Liver (tissue), 9 donors: Measurements from ENCODE around the gene PTPRN2. TPM values are rescaled to one million over a fixed set of nuclear protein-coding genes. Genes with fewer than 3 reads are reported as not detected.

Experiments used
- DNase-seq: peaks from one replicate; pipeline ENCODE4 v3.0.0-alpha.2; 2017; ENCODE audit warnings: low spot score
- H3K27ac ChIP-seq, 2 donors: one replicate each; pipeline ENCODE4 v1.7.0; 2013; ENCODE audit warnings: inconsistent platforms in 2 of 2, low read length in 2 of 2, control low read depth in 1 of 2, low read depth in 1 of 2, mild to moderate bottlenecking in 1 of 2
- H3K27me3 ChIP-seq, 4 donors: one replicate each; pipeline versions ENCODE4 v1.6.1 to v1.7.0; 2013; ENCODE audit warnings: low read length in 3 of 4, inconsistent platforms in 1 of 4, mild to moderate bottlenecking in 1 of 4, moderate library complexity in 1 of 4; ENCODE audit not compliant: control insufficient read depth in 4 of 4, insufficient read depth in 4 of 4
- H3K36me3 ChIP-seq, 4 donors: one replicate each; pipeline versions ENCODE4 v1.6.1 to v1.7.0; 2013; ENCODE audit warnings: low read length in 3 of 4, mild to moderate bottlenecking in 3 of 4, low read depth in 1 of 4, moderate library complexity in 1 of 4; ENCODE audit not compliant: control insufficient read depth in 4 of 4, insufficient read depth in 3 of 4
- H3K4me1 ChIP-seq, 4 donors: one replicate each; pipeline versions ENCODE4 v1.6.1 to v1.7.0; 2013; ENCODE audit warnings: low read length in 3 of 4, mild to moderate bottlenecking in 3 of 4, moderate library complexity in 1 of 4; ENCODE audit not compliant: control insufficient read depth in 4 of 4, insufficient read depth in 4 of 4
- H3K4me3 ChIP-seq, 3 donors: one replicate each; pipeline versions ENCODE4 v1.6.1 to v1.7.0; 2013; ENCODE audit warnings: low read length in 3 of 3, control low read depth in 1 of 3, low read depth in 1 of 3, mild to moderate bottlenecking in 1 of 3
- H3K9ac ChIP-seq, 2 donors: one replicate each; pipeline ENCODE4 v1.7.0; 2013; ENCODE audit warnings: low read length in 2 of 2, mild to moderate bottlenecking in 2 of 2, moderate library complexity in 2 of 2, control low read depth in 1 of 2, low read depth in 1 of 2
- H3K9me3 ChIP-seq, 4 donors: one replicate each; pipeline versions ENCODE4 v1.6.1 to v1.7.0; 2013; ENCODE audit warnings: low read length in 3 of 4; ENCODE audit not compliant: control insufficient read depth in 4 of 4
- EGR1 ChIP-seq, 2 donors: IDR thresholded peaks; 2 replicates each; pipeline ENCODE4 v1.6.1; 2016 to 2018; ENCODE audit warnings: antibody characterized with exemption in 2 of 2, low read depth in 2 of 2
- FOXA1 ChIP-seq: IDR thresholded peaks from 2 replicates; pipeline ENCODE4 v1.6.1; 2016; ENCODE audit warnings: antibody characterized with exemption
- FOXA2 ChIP-seq: IDR thresholded peaks from 2 replicates; pipeline ENCODE4 v1.6.1; 2016; ENCODE audit warnings: antibody characterized with exemption
- GABPA ChIP-seq, 2 donors: IDR thresholded peaks in 1 of 2; conservative IDR thresholded peaks in 1 of 2; 2 replicates each; pipeline ENCODE4 v1.6.1; 2016; ENCODE audit warnings: antibody characterized with exemption in 2 of 2, mild to moderate bottlenecking in 1 of 2, moderate library complexity in 1 of 2
- HNF4A ChIP-seq, 2 donors: conservative IDR thresholded peaks; 2 replicates each; pipeline ENCODE4 v1.6.1; 2016; ENCODE audit warnings: antibody characterized with exemption in 2 of 2, mild to moderate bottlenecking in 2 of 2
- HNF4G ChIP-seq: IDR thresholded peaks from 2 replicates; pipeline ENCODE4 v1.6.1; 2016; ENCODE audit warnings: antibody characterized with exemption
- JUND ChIP-seq, 2 donors: IDR thresholded peaks; 2 replicates each; pipeline ENCODE4 v1.6.1; 2016; ENCODE audit warnings: antibody characterized with exemption in 2 of 2
- NR2F2 ChIP-seq: IDR thresholded peaks from 2 replicates; pipeline ENCODE4 v1.6.1; 2016; ENCODE audit warnings: antibody characterized with exemption
- RAD21 ChIP-seq, 2 donors: IDR thresholded peaks; 2 replicates each; pipeline ENCODE4 v1.6.1; 2016; ENCODE audit warnings: antibody characterized with exemption in 2 of 2, mild to moderate bottlenecking in 2 of 2
- RXRA ChIP-seq, 2 donors: IDR thresholded peaks; 2 replicates each; pipeline ENCODE4 v1.6.1; 2017 to 2018; ENCODE audit warnings: antibody characterized with exemption in 2 of 2, mild to moderate bottlenecking in 1 of 2
- SP1 ChIP-seq: IDR thresholded peaks from 2 replicates; pipeline ENCODE4 v1.6.1; 2018; ENCODE audit warnings: antibody characterized with exemption, mild to moderate bottlenecking
- TAF1 ChIP-seq: conservative IDR thresholded peaks from 2 replicates; pipeline ENCODE4 v1.6.1; 2016; ENCODE audit warnings: antibody characterized with exemption, mild to moderate bottlenecking
- YY1 ChIP-seq: IDR thresholded peaks from 2 replicates; pipeline ENCODE4 v1.6.1; 2016; ENCODE audit warnings: antibody characterized with exemption, mild to moderate bottlenecking
- WGBS: extraction: QIAGEN DNeasy Blood & Tissue Kit; methylation state at CpG from one replicate; pipeline ENCODE4 v1.1.7; 2013; 5-methylcytosine and 5-hydroxymethylcytosine counted together
- polyA plus RNA-seq, 2 donors: library from polyadenylated mRNA; stranded (reverse) in 1 of 2; unstranded in 1 of 2; fragments of 200-250 nt in 1 of 2; fragments of >200 nt in 1 of 2; fragmentation: Nextera tagmentation in 1 of 2; extraction: Ambion mirVana in 1 of 2; gene quantifications; one replicate each; pipeline versions ENCODE4 v1.2.1 to v1.2.3, GENCODE V29; 2013 to 2015
- total RNA-seq, 2 donors: library from RNA; depleted of rRNA; stranded (reverse); fragments of >200 nt; gene quantifications; one replicate each; pipeline ENCODE4 v1.2.3, GENCODE V29; 2014
- TF ChIP-seq, protein P1 (sequence below): fragments of 150-350 bp; IDR thresholded peaks from 2 replicates; pipeline ENCODE4 v1.5.1; 2017; ENCODE audit warnings: improper control_type of control experiment, low read depth, low read length; ENCODE audit not compliant: missing input control
- TF ChIP-seq, protein P2 (sequence below): IDR thresholded peaks from 2 replicates; pipeline ENCODE4 v1.6.1; 2016; ENCODE audit warnings: antibody characterized with exemption, mild to moderate bottlenecking
- TF ChIP-seq, protein P3 (sequence below): IDR thresholded peaks from 2 replicates; pipeline ENCODE4 v1.6.1; 2016; ENCODE audit warnings: antibody characterized with exemption
- TF ChIP-seq, protein P4 (sequence below): IDR thresholded peaks from 2 replicates; pipeline ENCODE4 v1.6.1; 2016; ENCODE audit warnings: antibody characterized with exemption
- TF ChIP-seq, protein P5 (sequence below): IDR thresholded peaks from 2 replicates; pipeline ENCODE4 v1.6.1; 2016; ENCODE audit warnings: antibody characterized with exemption
- donor health status: healthy.
- donor health status: healthy.
- donor health status: healthy.
- donor health status: healthy.
- donor health status: healthy.

The PTPRN2 gene
- total and polyA plus RNA-seq, 4 donors, result 0.75 to 1.9 (median 1.1) TPM

DNA sequence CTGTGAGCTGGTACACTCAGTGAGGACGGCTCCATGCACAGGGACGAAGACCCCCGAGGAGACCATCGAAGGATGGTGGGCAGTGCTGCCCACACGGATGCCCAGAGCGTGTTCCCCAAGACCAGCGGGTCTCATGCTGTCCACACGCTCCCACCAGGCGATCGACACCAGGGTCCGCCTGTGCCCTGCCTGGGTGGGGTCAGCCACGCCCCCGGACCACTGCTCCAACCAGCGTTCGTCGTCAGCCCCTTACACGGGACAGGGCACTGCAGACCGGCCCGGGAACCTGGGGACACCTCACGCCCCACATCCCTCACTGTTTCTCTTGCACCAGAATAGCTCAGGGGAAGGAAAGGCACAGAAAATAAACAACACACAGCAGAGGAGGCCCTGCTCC is 1027.4 kb downstream of the PTPRN2 start:
- WGBS, result 92% methylated on average over 20 of the region's 20 CpGs
- Histone ChIP-seq H3K9me3 (no peaks in the 10 kb centered on the region), H3K4me3 (no peak overlapping the region), H3K9ac (no peak overlapping the region), H3K4me1 (peaks cover 0 to 6% (median 1%) of the 10 kb centered on the region in 4 donors), H3K36me3 (no peaks in the 10 kb centered on the region), H3K27ac (no peak overlapping the region), H3K27me3 (no peaks in the 10 kb centered on the region)
- DNase-seq, result no peak
- TF ChIP-seq NR2F2, result no peak
- TF ChIP-seq YY1, result no peak
- TF ChIP-seq, protein P1, sequence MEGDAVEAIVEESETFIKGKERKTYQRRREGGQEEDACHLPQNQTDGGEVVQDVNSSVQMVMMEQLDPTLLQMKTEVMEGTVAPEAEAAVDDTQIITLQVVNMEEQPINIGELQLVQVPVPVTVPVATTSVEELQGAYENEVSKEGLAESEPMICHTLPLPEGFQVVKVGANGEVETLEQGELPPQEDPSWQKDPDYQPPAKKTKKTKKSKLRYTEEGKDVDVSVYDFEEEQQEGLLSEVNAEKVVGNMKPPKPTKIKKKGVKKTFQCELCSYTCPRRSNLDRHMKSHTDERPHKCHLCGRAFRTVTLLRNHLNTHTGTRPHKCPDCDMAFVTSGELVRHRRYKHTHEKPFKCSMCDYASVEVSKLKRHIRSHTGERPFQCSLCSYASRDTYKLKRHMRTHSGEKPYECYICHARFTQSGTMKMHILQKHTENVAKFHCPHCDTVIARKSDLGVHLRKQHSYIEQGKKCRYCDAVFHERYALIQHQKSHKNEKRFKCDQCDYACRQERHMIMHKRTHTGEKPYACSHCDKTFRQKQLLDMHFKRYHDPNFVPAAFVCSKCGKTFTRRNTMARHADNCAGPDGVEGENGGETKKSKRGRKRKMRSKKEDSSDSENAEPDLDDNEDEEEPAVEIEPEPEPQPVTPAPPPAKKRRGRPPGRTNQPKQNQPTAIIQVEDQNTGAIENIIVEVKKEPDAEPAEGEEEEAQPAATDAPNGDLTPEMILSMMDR, result no peak
- TF ChIP-seq, protein P2, sequence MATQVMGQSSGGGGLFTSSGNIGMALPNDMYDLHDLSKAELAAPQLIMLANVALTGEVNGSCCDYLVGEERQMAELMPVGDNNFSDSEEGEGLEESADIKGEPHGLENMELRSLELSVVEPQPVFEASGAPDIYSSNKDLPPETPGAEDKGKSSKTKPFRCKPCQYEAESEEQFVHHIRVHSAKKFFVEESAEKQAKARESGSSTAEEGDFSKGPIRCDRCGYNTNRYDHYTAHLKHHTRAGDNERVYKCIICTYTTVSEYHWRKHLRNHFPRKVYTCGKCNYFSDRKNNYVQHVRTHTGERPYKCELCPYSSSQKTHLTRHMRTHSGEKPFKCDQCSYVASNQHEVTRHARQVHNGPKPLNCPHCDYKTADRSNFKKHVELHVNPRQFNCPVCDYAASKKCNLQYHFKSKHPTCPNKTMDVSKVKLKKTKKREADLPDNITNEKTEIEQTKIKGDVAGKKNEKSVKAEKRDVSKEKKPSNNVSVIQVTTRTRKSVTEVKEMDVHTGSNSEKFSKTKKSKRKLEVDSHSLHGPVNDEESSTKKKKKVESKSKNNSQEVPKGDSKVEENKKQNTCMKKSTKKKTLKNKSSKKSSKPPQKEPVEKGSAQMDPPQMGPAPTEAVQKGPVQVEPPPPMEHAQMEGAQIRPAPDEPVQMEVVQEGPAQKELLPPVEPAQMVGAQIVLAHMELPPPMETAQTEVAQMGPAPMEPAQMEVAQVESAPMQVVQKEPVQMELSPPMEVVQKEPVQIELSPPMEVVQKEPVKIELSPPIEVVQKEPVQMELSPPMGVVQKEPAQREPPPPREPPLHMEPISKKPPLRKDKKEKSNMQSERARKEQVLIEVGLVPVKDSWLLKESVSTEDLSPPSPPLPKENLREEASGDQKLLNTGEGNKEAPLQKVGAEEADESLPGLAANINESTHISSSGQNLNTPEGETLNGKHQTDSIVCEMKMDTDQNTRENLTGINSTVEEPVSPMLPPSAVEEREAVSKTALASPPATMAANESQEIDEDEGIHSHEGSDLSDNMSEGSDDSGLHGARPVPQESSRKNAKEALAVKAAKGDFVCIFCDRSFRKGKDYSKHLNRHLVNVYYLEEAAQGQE, result no peak
- TF ChIP-seq, protein P3, sequence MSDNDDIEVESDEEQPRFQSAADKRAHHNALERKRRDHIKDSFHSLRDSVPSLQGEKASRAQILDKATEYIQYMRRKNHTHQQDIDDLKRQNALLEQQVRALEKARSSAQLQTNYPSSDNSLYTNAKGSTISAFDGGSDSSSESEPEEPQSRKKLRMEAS, result no peak
- TF ChIP-seq RXRA (IDR thresholded peaks at IDR 0.05), result no peak
- TF ChIP-seq, protein P4, sequence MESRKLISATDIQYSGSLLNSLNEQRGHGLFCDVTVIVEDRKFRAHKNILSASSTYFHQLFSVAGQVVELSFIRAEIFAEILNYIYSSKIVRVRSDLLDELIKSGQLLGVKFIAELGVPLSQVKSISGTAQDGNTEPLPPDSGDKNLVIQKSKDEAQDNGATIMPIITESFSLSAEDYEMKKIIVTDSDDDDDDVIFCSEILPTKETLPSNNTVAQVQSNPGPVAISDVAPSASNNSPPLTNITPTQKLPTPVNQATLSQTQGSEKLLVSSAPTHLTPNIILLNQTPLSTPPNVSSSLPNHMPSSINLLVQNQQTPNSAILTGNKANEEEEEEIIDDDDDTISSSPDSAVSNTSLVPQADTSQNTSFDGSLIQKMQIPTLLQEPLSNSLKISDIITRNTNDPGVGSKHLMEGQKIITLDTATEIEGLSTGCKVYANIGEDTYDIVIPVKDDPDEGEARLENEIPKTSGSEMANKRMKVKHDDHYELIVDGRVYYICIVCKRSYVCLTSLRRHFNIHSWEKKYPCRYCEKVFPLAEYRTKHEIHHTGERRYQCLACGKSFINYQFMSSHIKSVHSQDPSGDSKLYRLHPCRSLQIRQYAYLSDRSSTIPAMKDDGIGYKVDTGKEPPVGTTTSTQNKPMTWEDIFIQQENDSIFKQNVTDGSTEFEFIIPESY, result no peak
- no peak for TF ChIP-seq EGR1 (IDR thresholded peaks at IDR 0.05; ENCODE audit: low read depth in 2 of 2)
- TF ChIP-seq JUND (IDR thresholded peaks at IDR 0.05), result no peak
- TF ChIP-seq FOXA2, result no peak
- TF ChIP-seq FOXA1, result no peak
- TF ChIP-seq TAF1, result no peak
- no peak for TF ChIP-seq SP1
- TF ChIP-seq, protein P5, sequence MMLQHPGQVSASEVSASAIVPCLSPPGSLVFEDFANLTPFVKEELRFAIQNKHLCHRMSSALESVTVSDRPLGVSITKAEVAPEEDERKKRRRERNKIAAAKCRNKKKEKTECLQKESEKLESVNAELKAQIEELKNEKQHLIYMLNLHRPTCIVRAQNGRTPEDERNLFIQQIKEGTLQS, result no peak
- TF ChIP-seq HNF4G, result no peak
- no peak for TF ChIP-seq HNF4A (conservative IDR thresholded peaks at IDR 0.05)
- no peak for TF ChIP-seq RAD21 (IDR thresholded peaks at IDR 0.05)
- no peak for TF ChIP-seq GABPA (IDR thresholded peaks at IDR 0.05 in 1 of 2, conservative IDR thresholded peaks at IDR 0.05 in 1 of 2)
